RWPE1 (cell line): Measurements from ENCODE around the gene PGAP3.
"Not testable (repeated sequence)": the region's sequence is repeated elsewhere in the genome, so short reads cannot be mapped to it uniquely, and the experiment has no call there.

Experiments
- CTCF ChIA-PET: fragments of 350-600 bp; sonication (Branson Sonifier 250); formaldehyde crosslinking; extraction: SDS; loops from one replicate; lab custom pipeline; 2021; lab: Yijun Ruan, JAX
- POLR2A ChIA-PET: fragments of 400-600 bp; formaldehyde crosslinking; extraction: SDS; loops from one replicate; lab custom pipeline; 2020; ENCODE audit warnings: antibody characterized with exemption; ENCODE audit not compliant: low non-redundant PET; lab: Yijun Ruan, JAX
- DNase-seq: peaks from one replicate; pipeline ENCODE4 v3.0.0; 2012; ENCODE audit warnings: low spot score
- H3K27ac ChIP-seq: fragments of 450-650 bp; 2 replicates; pipeline ENCODE4 v1.5.1; 2017
- TF ChIP-seq, protein P1 (sequence below): fragments of 450-650 bp; conservative IDR thresholded peaks from 2 replicates; pipeline ENCODE4 v1.5.1; 2017; ENCODE audit warnings: low read depth, mild to moderate bottlenecking

PGAP3 gene

DNA sequence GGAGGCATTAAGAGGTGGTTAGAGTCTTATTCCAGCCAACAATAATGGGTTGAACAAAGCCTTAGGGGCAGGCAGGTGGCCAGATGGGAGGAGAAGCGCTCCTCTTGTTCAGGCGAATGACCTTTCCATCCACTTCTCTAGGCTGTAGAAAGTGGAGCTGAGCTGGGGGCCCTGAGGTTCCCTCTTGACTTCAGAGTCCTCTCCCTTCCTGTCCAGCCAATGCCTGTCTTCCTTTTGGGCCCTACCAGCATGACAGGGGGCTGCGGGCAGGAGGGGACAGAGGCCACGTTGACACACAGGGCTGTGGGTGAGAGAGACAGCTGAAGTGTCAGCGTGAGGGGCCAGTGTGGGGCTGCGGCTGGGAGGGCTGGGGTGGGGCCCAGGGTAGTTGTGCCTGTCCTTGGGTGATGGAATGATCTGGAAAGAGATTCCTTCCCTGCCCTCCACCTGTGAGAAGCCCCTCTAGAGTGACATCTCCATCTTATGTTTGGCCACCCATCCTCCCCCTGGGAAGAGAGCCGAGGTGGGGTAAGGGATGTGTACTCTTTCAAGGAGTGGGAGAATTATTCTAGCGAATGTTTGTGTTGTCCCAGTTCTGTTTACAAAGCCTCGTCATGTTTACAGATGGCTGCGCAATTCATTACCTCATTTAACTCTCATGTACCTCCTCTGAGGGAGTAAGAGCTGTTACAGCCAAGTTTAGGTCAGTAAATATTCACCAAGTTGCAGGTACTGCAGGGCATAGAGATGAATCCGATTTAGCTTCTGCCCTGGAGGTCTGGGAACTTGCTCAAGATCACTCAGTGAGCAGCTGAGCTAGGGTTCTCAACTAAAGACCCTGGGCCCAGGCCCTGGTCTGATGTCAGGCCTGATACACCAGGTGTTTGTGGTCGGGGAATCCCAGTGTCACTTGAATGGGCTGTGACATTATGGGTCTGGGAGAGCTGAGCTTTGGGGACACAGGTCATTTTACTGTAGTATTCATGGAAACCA, 15.3 kb upstream of the PGAP3 start:
- TF ChIP-seq, protein P1, sequence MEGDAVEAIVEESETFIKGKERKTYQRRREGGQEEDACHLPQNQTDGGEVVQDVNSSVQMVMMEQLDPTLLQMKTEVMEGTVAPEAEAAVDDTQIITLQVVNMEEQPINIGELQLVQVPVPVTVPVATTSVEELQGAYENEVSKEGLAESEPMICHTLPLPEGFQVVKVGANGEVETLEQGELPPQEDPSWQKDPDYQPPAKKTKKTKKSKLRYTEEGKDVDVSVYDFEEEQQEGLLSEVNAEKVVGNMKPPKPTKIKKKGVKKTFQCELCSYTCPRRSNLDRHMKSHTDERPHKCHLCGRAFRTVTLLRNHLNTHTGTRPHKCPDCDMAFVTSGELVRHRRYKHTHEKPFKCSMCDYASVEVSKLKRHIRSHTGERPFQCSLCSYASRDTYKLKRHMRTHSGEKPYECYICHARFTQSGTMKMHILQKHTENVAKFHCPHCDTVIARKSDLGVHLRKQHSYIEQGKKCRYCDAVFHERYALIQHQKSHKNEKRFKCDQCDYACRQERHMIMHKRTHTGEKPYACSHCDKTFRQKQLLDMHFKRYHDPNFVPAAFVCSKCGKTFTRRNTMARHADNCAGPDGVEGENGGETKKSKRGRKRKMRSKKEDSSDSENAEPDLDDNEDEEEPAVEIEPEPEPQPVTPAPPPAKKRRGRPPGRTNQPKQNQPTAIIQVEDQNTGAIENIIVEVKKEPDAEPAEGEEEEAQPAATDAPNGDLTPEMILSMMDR = no peak
- DNase-seq = no peak
- peak overlapping the region; percentile 60 for H3K27ac ChIP-seq
- POLR2A ChIA-PET = no interaction called here
- CTCF ChIA-PET = interaction anchor here (0.6 to 0.8 kb wide), 2 partner anchors 15 to 27 kb away, joined by 4 to 5 read pairs; partner anchors contain the start of gene MIEN1

DNA sequence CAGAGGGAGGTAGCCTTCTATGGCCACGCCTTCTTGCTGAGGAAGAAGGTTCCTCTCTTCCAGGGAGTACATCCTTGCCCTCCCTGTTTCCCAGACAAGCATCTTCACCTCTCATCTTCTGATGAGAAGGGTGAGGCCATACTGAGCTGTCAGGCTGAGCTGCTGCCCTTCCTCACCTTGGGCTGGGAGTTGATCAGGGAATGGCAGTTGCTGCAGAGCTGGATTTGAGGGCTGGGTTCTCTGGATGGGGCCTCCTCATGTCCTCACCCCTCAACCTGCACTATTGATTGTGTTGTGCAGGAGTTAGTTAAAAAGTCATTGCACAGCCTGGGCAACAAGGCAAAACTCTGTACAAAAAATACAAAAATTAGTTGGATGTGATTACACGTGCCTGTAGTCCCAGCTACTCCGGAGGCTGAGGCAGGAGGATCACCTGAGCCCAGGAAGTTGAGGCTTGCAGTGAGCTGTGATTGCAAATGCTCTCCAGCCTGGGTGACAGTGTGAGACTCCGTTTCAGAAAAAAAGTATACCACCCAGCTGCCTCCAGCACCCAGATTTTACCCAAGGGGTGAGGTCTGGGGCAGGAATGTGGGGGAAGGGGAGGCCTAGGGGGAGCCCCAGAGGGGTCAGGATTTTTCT, 14.0 kb upstream of the PGAP3 start:
- H3K27ac ChIP-seq = peak overlapping the region; percentile 75
- no peak for DNase-seq
- TF ChIP-seq, protein P1 = no peak
- CTCF ChIA-PET = interaction anchor here (0.6 to 1.0 kb wide), 3 partner anchors 48 to 122 kb away, joined by 3 read pairs; no protein-coding TSS in a partner anchor
- POLR2A ChIA-PET = interaction anchor here (0.6 to 0.9 kb wide), 2 partner anchors 28 to 412 kb away, joined by 3 to 4 read pairs; partner anchors contain the start of gene MIEN1

DNA sequence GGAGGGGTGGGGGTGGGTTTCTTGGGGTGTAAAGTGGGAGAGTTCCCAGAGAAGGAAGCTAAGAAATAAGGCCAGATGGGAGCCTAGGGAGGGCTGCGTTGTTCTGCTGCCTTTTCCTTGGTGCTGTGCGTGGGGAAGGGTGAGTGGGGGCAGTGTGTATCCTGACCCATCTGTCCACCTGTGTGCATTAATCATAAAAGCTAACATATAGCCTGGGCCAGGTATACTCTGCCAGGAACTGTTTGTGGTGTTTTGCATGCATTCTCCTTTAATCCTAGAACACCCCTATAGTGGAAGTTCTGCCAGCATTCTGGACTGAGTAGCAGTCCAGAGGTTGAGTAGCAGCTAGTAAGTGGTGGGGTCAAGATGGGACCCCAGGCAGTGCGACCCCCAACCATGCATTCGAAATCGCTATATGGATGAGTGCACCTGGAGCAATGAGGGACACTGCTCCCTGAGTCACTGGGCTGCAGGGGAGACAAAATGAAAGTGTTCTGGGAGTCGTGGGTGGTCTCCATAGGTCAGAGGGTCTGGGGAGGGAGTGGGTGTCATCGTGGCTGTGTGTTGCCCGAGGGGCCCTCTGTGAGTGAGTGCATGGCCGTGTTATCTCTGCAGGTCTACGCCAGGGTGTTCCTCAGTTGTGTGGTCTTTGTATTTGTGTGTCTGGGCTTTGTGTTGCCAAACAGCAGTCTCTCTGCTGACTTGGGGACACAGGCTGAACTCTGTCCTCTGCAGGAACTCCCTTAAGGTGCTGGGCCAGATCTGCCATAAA, 13.3 kb upstream of the PGAP3 start:
- DNase-seq = peak; percentile 26
- TF ChIP-seq, protein P1 = no peak
- H3K27ac ChIP-seq = peak overlapping the region; percentile 75
- POLR2A ChIA-PET = interaction anchor here (0.9 kb wide), 1 partner anchor 29 kb away, joined by 3 read pairs; the partner anchor contains the start of gene MIEN1
- CTCF ChIA-PET = interaction anchor here (0.8 to 1.6 kb wide), 3 partner anchors 28 to 47 kb away, joined by 3 read pairs; partner anchors contain the start of gene PNMT

DNA sequence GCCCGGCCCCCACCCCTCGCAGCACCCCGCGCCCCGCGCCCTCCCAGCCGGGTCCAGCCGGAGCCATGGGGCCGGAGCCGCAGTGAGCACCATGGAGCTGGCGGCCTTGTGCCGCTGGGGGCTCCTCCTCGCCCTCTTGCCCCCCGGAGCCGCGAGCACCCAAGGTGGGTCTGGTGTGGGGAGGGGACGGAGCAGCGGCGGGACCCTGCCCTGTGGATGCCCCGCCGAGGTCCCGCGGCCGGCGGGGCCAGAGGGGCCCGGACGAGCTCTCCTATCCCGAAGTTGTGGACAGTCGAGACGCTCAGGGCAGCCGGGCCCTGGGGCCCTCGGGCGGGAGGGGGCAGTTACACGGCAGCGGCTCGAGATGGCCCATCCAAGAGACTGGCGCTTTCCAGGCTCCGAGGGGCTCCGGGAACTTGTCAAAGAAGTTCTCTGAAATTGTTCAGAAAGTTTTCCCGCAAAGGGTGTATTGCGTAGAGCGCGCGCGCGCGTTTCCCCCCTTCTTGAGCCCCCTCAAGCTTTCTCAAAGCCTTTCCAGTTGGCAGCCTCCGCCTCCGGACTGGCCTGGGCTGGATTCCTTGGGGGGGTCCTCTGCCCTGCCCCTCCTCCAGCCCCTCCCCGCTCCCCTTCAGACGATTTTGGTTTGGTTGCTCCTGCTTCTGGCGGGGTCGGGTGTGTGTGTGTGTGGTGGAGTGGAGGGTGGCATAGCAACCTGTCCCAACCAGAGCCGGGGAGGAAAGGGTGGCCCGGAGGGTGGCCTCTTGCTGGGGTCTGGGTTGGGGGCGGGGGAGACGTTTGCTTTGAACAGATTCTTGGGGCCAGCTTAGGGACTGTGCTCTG, 12.5 kb upstream of the PGAP3 start:
- TF ChIP-seq, protein P1 = no peak
- ChIA-PET CTCF (interaction anchor here (0.8 to 1.6 kb wide), 5 partner anchors 29 to 79 kb away, joined by 3 to 4 read pairs (median 3); partner anchors contain the start of genes MIEN1 and PNMT), POLR2A (interaction anchor here (0.6 to 1.3 kb wide), 4 partner anchors 12 to 205 kb away, joined by 3 to 10 read pairs (median 4); partner anchors contain the start of gene PGAP3)
- peak overlapping the region; percentile 75 for H3K27ac ChIP-seq
- DNase-seq = peak; percentile 41

DNA sequence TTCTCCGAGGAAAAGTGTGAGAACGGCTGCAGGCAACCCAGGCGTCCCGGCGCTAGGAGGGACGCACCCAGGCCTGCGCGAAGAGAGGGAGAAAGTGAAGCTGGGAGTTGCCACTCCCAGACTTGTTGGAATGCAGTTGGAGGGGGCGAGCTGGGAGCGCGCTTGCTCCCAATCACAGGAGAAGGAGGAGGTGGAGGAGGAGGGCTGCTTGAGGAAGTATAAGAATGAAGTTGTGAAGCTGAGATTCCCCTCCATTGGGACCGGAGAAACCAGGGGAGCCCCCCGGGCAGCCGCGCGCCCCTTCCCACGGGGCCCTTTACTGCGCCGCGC, 11.9 kb upstream of the PGAP3 start, which contains the start of gene ERBB2:
TSS of gene ERBB2 (plus strand) at position 247 of the 330 bp plus-strand sequence. CDS start 175 bp downstream, outside the sequence.
- CTCF ChIA-PET = interaction anchor here (0.8 to 1.6 kb wide), 5 partner anchors 11 to 78 kb away, joined by 3 to 4 read pairs (median 3); partner anchors contain the start of gene MIEN1
- peak; percentile 87 for DNase-seq
- POLR2A ChIA-PET = interaction anchor here (0.6 to 1.3 kb wide), 6 partner anchors 11 to 205 kb away, joined by 3 to 10 read pairs (median 4); partner anchors contain the start of genes MIEN1 and PGAP3
- H3K27ac ChIP-seq = peak within 1 kb of the TSS; percentile 75
- TF ChIP-seq, protein P1 = no peak

DNA sequence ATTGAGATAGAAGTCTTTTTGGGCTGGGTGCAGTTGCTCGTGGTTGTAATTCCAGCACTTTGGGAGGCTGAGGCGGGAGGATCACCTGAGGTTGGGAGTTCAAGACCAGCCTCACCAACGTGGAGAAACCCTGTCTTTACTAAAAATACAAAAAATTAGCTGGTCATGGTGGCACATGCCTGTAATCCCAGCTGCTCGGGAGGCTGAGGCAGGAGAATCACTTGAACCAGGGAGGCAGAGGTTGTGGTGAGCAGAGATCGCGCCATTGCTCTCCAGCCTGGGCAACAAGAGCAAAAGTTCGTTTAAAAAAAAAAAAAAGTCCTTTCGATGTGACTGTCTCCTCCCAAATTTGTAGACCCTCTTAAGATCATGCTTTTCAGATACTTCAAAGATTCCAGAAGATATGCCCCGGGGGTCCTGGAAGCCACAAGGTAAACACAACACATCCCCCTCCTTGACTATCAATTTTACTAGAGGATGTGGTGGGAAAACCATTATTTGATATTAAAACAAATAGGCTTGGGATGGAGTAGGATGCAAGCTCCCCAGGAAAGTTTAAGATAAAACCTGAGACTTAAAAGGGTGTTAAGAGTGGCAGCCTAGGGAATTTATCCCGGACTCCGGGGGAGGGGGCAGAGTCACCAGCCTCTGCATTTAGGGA, 11.4 kb upstream of the PGAP3 start:
- ChIA-PET POLR2A (interaction anchor here (0.6 to 1.3 kb wide), 7 partner anchors 11 to 828 kb away, joined by 3 to 10 read pairs (median 4); partner anchors contain the start of genes MIEN1 and PGAP3), CTCF (interaction anchor here (0.8 to 1.3 kb wide), 4 partner anchors 10 to 78 kb away, joined by 3 to 4 read pairs (median 4); partner anchors contain the start of gene MIEN1)
- DNase-seq = not testable (repeated sequence)
- H3K27ac ChIP-seq = peak overlapping the region; percentile 75
